NCI-H526 treated with DMSO at 0.1 percent for 48 hours (cell line): ENCODE measurements around the gene PTPRD.

ENCODE experiments used
- DNase-seq: peaks from one replicate; lab custom pipeline; 2025; lab: John Stamatoyannopoulos, UW

PTPRD gene

DNA sequence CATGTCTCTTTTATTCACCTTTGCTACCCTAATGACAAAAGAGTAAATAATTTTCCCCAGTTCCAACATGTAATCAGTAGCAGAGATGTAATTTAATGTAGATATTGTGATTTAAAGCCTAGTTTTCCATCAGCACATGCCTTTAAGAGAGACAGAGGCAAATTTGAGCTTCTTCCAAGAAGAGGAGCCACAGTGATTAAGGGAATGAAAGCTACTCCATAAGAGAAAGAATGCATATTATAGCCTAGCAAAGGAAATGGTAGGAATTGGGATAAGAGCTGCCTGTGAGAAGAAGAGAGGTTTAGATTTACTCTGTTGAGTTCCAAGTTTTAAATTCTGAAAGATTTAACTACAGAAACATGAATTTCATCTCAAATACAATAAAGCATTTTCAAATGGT is 2222.2 kb downstream of the PTPRD start:
- no peak for DNase-seq

DNA sequence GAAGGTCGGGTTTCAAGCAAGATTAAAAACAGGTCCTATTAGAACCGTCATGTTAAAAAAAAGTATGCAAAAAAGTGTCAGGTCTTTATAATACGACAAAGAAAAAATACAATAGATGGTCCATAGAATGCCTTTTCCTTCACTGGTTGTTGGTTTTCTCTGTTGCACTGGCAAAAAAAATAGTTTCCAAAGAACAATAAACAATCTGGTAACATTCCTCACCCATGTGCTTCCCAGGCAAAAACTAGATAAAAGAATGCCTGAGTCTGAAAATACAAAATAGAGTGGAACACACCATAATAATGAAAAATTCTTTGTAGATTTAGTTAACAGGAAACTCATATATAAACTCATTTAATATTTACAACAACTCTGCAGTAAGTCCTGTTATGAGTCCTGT is 2223.3 kb downstream of the PTPRD start:
- DNase-seq: no peak

DNA sequence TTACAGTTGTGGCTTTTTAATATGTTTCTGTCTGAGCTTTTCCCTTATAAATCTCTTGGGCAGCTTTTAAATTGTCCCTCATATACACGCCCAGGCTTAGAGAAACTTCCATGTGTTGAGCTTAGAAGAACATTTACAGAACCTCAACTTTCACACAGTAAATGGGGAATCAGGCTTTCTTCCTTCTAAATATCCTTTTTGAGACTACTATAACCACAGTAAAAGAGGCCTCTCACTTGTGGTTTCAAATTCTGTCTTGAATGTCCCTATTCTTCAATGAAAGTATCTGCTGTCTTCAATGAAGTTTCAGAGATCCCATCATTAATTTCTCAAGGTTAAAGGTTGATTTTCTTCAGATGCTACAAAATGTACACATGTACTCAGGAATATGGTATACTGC is 2224.7 kb downstream of the PTPRD start:
- no peak for DNase-seq

DNA sequence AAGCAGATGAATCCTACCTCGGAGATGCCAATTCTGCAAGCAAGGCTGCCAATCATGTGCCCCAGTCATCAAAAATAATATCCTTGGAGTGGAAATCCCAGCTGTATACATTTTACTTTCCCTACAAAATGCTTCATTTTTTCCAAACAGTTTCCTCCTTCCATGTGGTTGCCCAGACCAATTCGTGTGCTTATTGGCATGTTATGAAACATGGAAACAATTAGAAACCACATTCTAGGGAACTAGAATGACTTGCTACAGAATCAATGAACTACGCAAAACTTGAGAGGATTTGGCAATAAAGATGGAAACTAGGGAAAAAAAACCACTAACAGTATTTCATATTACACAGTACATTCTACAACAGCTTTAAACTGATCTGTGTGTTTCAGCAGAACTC is 2228.7 kb downstream of the PTPRD start:
- DNase-seq: no peak

DNA sequence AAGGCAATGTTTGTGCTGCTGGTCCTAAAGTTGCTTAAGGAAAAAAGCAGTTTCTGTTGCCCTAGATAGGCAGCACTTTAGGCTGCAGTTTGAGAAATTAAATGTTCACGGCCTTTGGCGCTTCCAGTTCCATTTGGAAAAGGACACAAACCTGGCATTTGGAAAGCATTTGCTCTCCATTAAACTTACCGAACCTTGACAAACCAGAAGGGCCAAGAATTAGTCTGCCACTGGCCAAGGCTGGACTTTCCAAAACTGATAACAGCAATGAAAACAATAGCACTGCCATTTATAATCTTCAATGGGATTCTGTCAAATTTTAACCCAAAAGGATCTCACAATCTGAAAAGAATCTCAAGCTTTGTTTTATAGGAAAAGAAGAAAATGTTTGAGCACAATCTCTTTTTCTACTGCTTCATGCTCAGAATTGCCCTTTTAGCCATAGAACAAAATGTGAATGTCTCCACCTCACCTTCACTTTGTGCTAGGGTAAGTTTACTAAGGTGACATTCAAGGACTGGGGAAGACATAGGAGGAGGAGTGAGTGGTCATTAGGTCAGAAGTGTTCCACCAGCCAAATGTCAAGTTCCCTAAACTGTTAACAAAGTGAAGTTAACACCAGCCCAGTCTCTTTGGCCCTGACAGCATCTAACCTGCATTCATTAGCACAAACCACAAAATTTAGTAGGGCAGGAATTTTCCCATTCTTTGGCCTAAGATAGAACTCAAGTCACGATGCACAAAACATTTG is 2229.8 kb downstream of the PTPRD start:
- no peak for DNase-seq

DNA sequence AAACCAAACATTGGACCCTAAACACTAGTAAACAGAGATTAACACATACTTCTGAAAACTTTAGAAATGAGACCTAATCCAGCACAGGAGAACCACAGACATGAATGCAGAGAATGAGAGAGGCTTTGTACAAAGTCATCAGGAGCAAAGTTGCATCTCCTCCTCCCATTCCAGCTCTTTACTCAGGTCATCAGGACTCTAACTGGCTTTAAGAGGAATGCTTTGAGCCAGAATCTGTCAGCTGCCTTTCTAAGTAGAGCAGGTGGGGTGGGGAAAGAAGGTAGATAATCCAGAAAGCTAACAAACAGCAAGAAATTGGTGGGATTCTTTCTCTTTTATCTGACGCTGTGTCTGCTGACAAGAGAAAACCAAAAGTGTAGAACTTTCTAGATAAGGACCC is 2230.5 kb downstream of the PTPRD start:
- DNase-seq: no peak

DNA sequence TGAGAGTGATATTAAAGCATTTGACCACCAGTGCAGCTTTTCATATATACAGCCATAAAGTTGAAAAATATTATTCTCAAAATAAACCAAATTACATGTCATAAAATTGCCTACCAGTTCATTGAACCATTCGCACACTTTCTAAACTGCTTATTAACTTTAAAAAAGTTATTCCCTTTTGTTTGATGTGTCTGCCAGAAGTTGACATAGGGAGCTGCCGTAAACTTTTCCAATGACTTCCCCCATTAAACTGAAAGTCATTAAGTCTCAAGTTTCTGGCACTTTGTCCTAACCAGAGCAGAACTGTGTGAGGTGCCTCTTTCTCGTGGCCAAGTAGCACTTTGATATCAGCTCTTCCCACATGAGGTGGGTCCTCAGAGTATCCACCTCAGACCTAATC is 2231.2 kb downstream of the PTPRD start:
- DNase-seq: no peak

DNA sequence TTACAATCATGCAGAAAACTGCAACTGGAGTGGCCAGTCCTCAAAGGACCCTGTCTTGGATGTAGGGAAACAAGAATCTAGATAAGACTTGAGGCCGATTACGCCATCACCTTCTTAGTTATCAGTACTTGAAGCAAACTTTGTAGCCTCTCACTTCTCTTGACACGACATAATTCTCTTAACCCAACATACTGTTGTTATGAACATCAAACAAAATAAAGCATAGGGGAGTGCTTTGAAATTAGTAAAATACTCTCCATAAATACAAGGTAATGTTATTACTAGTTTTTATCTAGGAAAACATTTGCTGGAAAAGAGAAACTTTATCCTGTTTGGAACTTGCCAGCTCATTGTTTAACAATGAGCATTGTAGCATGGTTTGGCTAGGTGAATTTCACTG is 2238.3 kb downstream of the PTPRD start:
- no peak for DNase-seq

DNA sequence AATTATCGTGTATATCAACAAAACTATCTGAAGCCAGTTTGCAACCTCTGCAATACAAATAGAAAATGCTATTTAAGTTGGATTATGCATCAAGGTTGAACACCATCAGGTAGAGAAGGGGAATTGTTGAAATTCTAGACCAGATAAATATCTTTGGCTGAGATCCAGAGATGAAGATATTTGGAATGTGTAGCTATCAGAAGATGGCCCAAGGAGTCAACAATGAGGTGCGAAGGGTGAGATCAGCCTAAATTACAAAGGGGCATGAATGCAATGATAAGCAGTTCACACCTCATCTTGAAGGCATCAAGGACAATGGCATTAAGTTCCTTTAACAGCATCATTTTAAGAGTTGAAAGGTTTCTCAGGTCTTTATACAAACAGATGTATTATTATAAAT is 2241.1 kb downstream of the PTPRD start:
- no peak for DNase-seq

DNA sequence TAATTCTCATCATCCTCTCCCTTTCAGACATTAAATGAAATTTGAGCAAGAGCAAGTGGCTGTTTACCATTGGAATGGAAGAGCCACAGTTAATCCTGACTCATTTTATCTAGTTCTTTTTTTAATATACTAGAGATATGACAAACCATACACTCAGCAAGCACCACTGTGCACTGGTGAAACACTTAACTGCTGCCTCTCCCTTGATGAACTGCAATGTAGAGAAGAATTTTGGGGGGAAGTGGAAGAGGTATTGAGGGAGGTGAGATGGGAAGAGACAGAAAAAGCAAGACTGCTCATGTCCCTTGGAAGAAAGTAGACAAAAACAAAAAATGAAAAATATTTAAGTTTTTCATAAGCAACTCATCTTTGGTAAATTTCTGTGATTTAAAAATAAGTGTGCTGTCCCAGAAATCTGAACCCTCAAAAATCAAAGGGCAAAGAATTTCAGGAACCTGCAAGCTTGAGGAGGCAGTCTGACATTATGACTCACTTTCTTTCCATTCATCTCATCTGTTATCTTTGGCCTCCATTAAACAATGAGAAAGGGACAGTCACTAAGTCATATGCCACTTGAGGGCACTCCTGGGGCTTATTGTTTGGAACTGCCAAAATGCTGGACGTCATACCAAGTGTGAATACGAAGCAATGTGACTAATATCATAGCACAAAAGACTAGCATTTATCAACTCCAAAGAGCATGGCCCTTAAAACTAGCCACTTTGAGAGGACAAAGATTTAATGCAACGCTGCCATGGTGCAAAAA is 2246.5 kb downstream of the PTPRD start:
- no peak for DNase-seq

DNA sequence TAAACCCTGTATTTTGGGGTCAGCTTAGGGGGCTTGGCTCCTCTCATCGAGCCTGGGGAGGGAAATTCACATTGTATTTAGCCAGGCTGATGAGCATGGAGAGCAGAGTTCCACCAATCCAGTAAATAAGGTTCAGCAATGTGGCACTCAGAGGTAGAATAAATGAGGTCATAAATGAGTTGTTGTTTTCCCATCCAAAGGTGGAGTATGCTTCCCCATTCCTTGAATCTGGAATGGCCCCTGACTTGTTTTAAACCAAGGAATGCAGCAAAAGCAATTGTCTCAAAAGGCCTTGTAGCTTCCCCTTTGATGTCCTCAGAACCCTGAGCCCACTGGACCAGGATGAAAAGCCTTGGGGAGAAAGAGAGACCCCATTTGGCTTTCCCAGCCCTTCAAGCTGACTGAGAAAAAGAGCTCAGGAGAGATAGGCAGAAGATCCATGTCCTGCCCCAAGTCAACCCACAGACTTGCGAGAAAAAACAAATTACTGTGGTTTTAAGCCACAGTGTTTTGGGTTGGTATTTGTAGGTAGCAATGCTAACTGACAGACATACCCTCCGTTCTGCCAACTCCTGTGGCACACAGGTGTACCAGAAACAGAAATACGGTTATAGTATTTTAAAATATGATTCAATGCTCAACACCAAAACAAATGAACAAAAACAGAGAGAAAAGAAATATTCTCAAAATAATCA is 2247.2 kb downstream of the PTPRD start:
- no peak for DNase-seq

DNA sequence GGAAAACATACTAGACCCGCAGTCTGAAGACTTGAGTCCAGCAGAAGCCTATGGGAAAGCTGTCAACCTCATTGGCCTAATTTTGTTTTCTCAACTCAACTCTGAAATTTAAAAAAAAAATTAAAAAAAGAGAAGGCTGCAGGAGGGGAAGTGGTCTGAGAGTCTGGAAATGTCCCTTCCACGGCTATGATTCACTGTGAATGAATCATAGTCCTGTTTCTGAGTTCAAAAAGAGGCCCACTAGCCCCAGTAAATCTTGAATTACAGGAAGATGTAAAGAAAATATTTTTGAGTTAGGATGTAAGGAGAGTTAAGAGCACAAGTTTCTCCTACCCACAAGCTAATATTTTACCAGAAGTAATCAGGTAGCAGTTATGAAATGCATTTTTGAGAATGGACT is 2247.8 kb downstream of the PTPRD start:
- no peak for DNase-seq

DNA sequence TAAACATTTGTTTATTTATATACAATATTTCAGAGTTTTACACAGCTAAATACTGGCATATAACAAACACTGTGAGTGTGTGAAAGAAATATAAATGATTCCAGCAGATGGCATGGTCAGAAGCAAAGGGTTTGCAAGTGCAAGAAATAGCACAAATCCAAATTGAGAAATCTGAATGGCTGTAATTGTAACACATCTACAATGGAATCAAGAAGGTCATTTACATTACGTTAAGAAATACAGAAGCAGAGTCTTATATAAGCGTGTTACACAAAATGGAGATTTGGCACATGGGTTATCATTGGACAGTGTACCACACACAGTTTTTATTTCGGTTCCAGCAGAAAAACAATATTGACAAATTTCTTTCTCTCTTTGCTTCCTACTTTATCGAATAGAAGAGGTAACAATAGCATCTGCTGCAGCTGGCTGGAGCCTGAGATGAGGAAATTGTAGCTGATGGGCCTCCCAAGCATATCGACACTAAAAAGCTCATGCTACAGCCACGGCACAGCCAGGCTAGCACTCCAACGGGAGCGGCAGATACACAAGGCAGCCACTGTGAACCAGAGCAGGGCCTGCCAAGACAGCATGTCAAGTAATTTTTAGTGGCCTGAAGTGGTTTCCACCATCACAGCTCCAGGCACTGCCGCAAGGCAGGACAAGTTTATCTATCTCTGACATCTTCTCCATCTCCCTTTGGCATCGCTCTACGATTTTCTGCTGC is 2248.6 kb downstream of the PTPRD start:
- no peak for DNase-seq

DNA sequence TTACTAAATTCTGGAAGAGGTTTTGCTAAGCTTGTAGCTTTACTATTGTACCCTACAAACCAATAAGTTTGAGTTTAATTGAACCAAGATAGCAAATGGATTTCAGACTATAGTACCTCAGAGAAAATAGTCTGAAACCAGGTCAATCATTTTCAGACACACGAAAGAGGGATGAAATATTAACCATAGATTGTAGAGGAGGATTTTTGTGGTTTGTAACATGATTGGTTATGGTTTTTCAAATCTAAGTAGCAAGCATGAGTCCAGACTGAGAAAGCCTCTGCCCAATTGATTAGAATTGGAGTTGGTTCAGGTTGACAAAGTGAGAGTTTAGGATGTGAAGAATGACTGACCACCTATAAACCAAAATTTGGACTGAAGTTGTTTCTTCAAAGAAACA is 2250.6 kb downstream of the PTPRD start:
- no peak for DNase-seq

DNA sequence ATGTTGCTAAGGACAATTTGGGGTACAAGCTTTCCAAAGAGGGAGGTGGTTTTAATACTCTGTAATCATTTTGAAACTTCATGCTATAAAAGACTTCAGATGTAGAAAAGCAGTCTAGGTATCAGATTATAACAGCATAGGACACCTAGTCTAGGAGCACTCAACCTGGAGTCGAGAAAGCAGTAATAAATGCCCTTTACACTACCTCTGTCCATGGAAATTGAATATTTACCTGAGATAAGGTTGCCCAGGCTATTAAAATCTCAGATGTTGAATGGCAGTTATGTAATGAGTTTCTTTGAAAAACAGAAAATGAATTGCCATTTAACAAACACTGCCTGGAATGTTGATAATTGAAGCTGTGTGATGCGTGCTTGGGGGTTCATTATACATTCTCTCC is 2251.4 kb downstream of the PTPRD start:
- DNase-seq: no peak

DNA sequence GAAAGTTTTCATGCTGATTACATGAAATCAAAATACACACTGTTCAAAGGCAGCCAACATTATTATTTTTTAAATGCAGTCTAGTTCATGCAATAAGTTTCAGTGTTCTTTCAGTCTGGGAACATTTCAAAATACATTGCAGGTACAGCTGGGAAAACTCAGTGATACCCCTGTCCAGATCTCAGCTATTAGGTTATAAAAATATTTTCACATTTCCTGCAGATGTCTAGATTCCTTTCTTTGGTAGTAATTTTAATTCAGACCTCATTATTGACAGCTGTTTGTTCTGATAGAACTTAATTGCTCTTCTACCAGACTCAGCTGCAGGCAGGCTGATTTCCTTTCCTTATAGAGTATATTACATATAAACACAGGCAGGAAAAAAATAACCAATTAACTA is 2256.4 kb downstream of the PTPRD start:
- DNase-seq: no peak

DNA sequence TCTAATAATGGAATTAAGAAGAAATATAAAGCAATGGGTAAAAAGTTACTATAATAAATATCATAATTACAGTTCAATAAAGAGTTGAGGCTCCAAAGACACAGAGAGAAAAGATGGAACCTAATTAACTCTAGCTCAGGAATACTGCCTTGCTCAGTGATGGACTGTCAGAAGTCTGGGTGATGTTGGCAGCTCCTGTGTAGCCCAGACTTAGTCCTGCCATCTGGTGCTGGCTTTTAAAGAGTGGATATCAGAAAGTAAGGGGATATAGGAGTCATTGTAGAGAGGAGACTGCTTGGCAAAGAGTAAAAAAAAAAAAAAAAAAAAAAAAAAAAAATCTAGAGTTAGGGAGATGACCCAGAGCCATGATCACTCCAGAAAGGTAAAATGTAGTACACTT is 2261.4 kb downstream of the PTPRD start:
- no peak for DNase-seq

DNA sequence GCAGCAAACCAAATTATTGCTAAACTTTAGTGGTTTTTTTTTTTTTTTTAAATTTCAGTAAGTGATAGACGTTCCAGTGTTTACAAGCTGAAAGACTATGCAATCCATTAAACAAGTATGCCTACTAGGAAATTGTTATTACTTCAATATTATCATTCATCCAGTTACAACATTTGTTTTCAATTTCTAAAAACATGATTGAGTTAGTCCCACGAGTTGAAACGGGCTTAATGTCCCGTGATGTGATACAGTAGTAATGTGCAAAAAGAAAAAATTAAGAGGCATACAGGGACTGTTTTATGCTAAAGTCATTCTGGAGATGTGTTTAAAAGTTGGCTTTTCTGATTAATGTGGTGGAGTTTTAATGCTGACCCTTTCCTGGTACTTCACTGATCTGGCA is 2262.9 kb downstream of the PTPRD start:
- DNase-seq: no peak

DNA sequence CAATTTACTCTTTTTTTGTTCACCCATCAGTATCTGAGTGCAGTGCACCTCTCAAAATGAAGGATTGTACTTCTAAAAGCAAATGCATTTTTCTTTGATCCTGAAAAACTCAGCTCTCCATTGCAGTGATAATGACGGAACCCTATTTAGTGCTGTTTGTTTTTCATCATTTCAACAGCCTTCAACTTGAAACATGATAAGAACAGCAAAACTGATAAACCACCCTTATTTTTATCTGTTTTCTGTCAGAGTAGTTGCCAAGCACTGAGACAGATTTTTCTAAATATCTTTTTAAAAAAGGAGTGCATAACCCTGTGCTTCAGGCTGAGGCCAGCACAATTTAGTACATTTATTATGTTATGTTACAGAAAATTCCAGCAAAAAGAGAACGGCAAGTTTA is 2263.4 kb downstream of the PTPRD start:
- no peak for DNase-seq

DNA sequence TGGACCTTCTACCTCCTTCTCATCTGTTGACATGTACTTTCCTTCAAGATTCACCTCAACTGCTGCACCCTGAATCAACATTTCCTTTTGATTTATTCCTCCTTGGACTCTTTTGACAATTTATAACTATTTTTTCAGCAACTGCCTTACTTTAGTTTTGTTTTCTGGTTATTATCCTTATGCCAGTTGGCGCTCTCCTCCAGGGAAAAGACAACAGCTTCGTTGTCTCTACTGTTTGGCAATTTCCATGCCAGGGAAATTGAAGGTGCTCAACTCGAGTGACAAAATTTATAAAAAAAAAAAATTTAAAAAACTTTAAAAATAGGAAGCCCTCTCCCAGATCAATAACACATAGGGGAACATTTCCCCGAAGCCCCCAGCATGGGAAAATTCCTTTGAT is 2264.0 kb downstream of the PTPRD start:
- no peak for DNase-seq

DNA sequence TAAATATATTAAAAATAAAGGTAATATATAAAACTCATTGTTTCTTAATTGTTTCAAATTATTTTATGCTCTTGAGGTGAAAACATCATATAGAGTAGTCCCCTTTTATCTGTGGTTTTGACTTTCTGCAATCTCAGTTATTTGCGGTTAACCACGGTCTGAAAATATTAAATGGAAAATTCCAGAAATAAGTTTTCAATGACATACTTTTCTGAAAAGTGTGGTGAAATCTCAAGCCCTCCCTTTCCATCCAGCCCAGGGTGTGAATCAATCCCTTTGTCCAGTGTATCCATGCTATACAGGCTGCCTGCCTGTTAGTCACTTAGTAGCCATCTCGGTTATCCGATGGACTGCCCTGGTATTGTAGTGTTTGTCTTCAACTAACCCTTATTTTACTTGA is 2266.5 kb downstream of the PTPRD start:
- DNase-seq: no peak

DNA sequence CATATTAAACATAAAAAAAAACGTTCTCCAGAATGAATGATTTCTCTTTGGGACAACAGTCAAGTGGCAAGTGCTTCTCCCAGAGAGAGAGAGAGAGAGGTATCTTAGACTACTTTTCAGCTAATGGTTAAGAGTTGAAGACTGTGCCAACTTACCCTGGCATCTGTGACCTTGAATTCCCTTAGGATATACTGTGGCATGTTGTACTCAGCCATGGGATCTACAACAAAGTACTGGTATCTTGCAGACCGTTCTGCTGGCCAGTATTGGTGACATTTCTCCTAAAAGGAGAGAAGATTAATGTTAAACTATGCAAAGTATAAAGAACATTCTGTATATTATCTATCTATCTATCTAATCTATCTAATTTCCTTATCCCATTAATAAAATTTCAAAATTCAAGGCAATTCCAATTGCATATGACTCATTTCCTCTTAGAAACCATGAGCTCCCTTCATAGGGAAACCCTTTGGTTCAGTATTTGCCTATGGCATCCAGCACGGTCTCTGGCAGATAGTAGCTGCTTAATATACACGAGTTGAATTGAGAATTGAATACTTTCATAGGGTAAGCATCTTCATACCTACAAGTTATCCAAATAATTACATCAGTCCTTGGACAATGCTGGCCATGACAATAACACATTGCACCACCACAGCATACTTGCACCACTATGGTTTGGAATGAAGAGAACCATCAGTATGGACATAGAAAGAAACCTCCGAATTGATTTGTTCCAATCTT is 2273.9 kb downstream of the PTPRD start:
- no peak for DNase-seq
